ENCODE measurements around the gene HLA-DMA.

HLA-DMA gene

GRCh38 chr6:32971242-32971580 is 18.3 kb upstream of the HLA-DMA start:
- peak overlapping the region; percentile 99 for H3K27ac ChIP-seq (ENCODE audit: low read length)
- no peaks in the 10 kb centered on the region; the same call in 1 of the 2 replicates for H3K9me3 ChIP-seq (ENCODE audit: insufficient read depth, low read length)
- peaks cover 87% of the 10 kb centered on the region for H3K79me2 ChIP-seq (ENCODE audit: low read length)
- no peaks in the 10 kb centered on the region for H3K27me3 ChIP-seq (ENCODE audit: low read depth, low read length)
- peaks cover 12% of the 10 kb centered on the region for H3K4me1 ChIP-seq (ENCODE audit: low read length)
- peak overlapping the region; percentile 94 for H3K4me2 ChIP-seq (ENCODE audit: low read length)
- peak overlapping the region; percentile 100 for H3K9ac ChIP-seq (ENCODE audit: low read length)
- H3K4me3 ChIP-seq (ENCODE audit: low read length), result peak overlapping the region; percentile 89
- H2AFZ ChIP-seq (ENCODE audit: low read depth, low read length), result no peak overlapping the region
- peaks cover 49% of the 10 kb centered on the region for H4K20me1 ChIP-seq (ENCODE audit: insufficient read depth, low read length)
- no peak for TF ChIP-seq EZH2phosphoT487 (IDR thresholded peaks at IDR 0.05; ENCODE audit: low read depth)
- TF ChIP-seq CTCF (IDR thresholded peaks at IDR 0.05; ENCODE audit: low read depth, low read length), result no peak
- peaks cover 56% of the 10 kb centered on the region for H3K36me3 ChIP-seq (replicated peaks; ENCODE audit: low read depth, low read length)

- peaks cover 16% of the 10 kb centered on the region for H3K4me1 ChIP-seq (ENCODE audit: low read length)
- H3K4me2 ChIP-seq (ENCODE audit: low read length), result peak overlapping the region; percentile 94
- H3K4me3 ChIP-seq (ENCODE audit: low read length), result peak overlapping the region; percentile 89
- H4K20me1 ChIP-seq (ENCODE audit: insufficient read depth, low read length), result peaks cover 48% of the 10 kb centered on the region
- TF ChIP-seq CTCF (IDR thresholded peaks at IDR 0.05; ENCODE audit: low read depth, low read length) (no peak), EZH2phosphoT487 (IDR thresholded peaks at IDR 0.05; ENCODE audit: low read depth) (no peak)
- peaks cover 50% of the 10 kb centered on the region for H3K36me3 ChIP-seq (replicated peaks; ENCODE audit: low read depth, low read length)
- no peaks in the 10 kb centered on the region for H3K27me3 ChIP-seq (ENCODE audit: low read depth, low read length)
- H3K9ac ChIP-seq (ENCODE audit: low read length), result peak overlapping the region; percentile 100
- no peak overlapping the region for H2AFZ ChIP-seq (ENCODE audit: low read depth, low read length)
- H3K9me3 ChIP-seq (ENCODE audit: insufficient read depth, low read length), result no peaks in the 10 kb centered on the region; the same call in 1 of the 2 replicates
- peaks cover 87% of the 10 kb centered on the region for H3K79me2 ChIP-seq (ENCODE audit: low read length)
- peak overlapping the region; percentile 99 for H3K27ac ChIP-seq (ENCODE audit: low read length)
These were observed 17.7 kb upstream of the HLA-DMA start for GRCh38 chr6:32970413-32971241.

GRCh38 chr6:32969685-32970412 is 17.0 kb upstream of the HLA-DMA start:
- Histone ChIP-seq H4K20me1 (ENCODE audit: insufficient read depth, low read length) (peaks cover 42% of the 10 kb centered on the region), H3K9me3 (ENCODE audit: insufficient read depth, low read length) (no peaks in the 10 kb centered on the region; the same call in 1 of the 2 replicates), H3K27me3 (ENCODE audit: low read depth, low read length) (no peaks in the 10 kb centered on the region), H3K36me3 (replicated peaks; ENCODE audit: low read depth, low read length) (peaks cover 44% of the 10 kb centered on the region), H3K79me2 (ENCODE audit: low read length) (peaks cover 87% of the 10 kb centered on the region), H3K4me3 (ENCODE audit: low read length) (peak overlapping the region; percentile 89), H3K9ac (ENCODE audit: low read length) (peak overlapping the region; percentile 100), H3K4me1 (ENCODE audit: low read length) (peaks cover 19% of the 10 kb centered on the region), H3K4me2 (ENCODE audit: low read length) (peak overlapping the region; percentile 94), H3K27ac (ENCODE audit: low read length) (peak overlapping the region; percentile 99), H2AFZ (ENCODE audit: low read depth, low read length) (no peak overlapping the region)
- TF ChIP-seq CTCF (IDR thresholded peaks at IDR 0.05; ENCODE audit: low read depth, low read length) (no peak; the same call in 1 of the 2 replicates), EZH2phosphoT487 (IDR thresholded peaks at IDR 0.05; ENCODE audit: low read depth) (no peak)
